Thyroid gland (tissue), 4 donors: Measurements from ENCODE around the gene KIF25. TPM values are rescaled to one million over a fixed set of nuclear protein-coding genes. Genes with fewer than 3 reads are reported as not detected.

Experiments used
- DNase-seq, 2 donors: peaks; one replicate each; pipeline ENCODE4 v3.0.0-alpha.2; 2019
- H3K27ac ChIP-seq, 3 donors: fragments of 200-600 bp; sonication (generic); 1 replicate in 2 of 3; 2 replicates in 1 of 3; pipeline ENCODE4 v1.5.1; 2016 to 2019; ENCODE audit warnings: mild to moderate bottlenecking in 1 of 3, moderate library complexity in 1 of 3
- H3K27me3 ChIP-seq: fragments of 200-600 bp; sonication (generic); one replicate; pipeline ENCODE4 v1.5.1; 2019
- H3K36me3 ChIP-seq, 2 donors: fragments of 200-600 bp; sonication (generic); one replicate each; pipeline ENCODE4 v1.5.1; 2016 to 2019
- H3K4me1 ChIP-seq, 2 donors: fragments of 200-600 bp; sonication (generic); one replicate each; pipeline ENCODE4 v1.5.1; 2017 to 2019
- H3K4me3 ChIP-seq, 3 donors: fragments of 200-600 bp; sonication (generic); replicated peaks in 1 of 3; 1 replicate in 2 of 3; 2 replicates in 1 of 3; pipeline ENCODE4 v1.5.1; 2016; ENCODE audit warnings: mild to moderate bottlenecking in 1 of 3
- H3K9me3 ChIP-seq: fragments of 200-600 bp; sonication (generic); one replicate; pipeline ENCODE4 v1.5.1; 2017
- POLR2A ChIP-seq, 2 donors: fragments of 450-650 bp; IDR thresholded peaks; one replicate each; pipeline ENCODE4 v1.6.1; 2017; ENCODE audit warnings: antibody characterized with exemption in 2 of 2, mild to moderate bottlenecking in 2 of 2, moderate library complexity in 1 of 2
- WGBS, 2 donors: methylation state at CpG; one replicate each; pipeline ENCODE4 v1.1.5; 2017; 5-methylcytosine and 5-hydroxymethylcytosine counted together
- intact Hi-C: fragments of 100-400 bp; cut with DNase I; formaldehyde crosslinking; loops from one replicate; pipeline ENCODE4 v1.15.1; 2023
- total RNA-seq, 4 donors: library from RNA; depleted of rRNA; stranded (reverse); fragments of >200 nt; gene quantifications; one replicate each; pipeline ENCODE4 v1.2.3, GENCODE V29; 2016
- TF ChIP-seq, protein P1 (sequence below), 6 experiments: fragments of 200-600 bp in 3 of 6; fragments of 450-650 bp in 3 of 6; sonication (generic) in 3 of 6; IDR thresholded peaks; one replicate each; pipeline ENCODE4 v1.5.1; 2016 to 2019; ENCODE audit warnings: antibody characterized with exemption in 6 of 6, mild to moderate bottlenecking in 2 of 6, inconsistent platforms in 1 of 6, moderate library complexity in 1 of 6

The KIF25 gene
- total RNA-seq, 4 donors from 2014 or later, result not detected

DNA sequence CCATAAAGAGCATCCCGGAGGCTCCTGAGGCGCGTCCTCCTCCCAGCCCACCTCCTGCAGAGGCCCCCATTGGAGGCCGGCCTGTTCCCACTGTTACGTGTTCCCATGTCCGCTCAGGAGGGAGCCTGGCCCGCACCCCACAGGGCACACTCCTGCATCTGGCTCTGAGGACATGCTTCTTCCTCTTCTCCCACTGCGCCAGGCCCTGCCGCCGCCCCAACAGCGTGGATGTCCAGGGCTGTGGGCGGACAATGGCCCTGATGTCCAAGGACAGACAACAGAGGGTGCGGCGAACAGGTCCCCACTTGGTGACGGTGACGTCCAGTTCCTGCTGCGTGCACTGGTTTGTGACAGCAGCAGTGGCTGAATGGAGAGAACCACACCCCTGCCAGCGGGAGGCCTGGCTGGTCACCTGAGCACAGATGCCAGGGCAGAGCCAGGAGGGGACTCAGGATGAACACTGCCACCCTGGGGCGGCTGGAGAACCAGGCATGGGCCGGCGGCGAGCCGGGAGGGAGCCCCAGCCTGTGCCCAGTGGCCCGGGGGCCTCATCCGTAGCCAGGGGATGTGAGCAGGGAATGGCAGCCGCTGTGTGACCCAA, 54.9 kb downstream of the KIF25 start:
- peaks cover 0 to 12% of the 10 kb centered on the region in 2 donors for H3K4me1 ChIP-seq
- no peaks in the 10 kb centered on the region for H3K36me3 ChIP-seq
- H3K9me3 ChIP-seq, result no peaks in the 10 kb centered on the region
- H3K27ac ChIP-seq, result no peak overlapping the region
- 95 to 96% methylated on average over 17 to 21 of the region's 26 CpGs for WGBS, 2 donors
- no peak overlapping the region for H3K4me3 ChIP-seq
- intact Hi-C loops, result no loop called here
- no peak for TF ChIP-seq POLR2A (IDR thresholded peaks at IDR 0.05)
- TF ChIP-seq, protein P1, sequence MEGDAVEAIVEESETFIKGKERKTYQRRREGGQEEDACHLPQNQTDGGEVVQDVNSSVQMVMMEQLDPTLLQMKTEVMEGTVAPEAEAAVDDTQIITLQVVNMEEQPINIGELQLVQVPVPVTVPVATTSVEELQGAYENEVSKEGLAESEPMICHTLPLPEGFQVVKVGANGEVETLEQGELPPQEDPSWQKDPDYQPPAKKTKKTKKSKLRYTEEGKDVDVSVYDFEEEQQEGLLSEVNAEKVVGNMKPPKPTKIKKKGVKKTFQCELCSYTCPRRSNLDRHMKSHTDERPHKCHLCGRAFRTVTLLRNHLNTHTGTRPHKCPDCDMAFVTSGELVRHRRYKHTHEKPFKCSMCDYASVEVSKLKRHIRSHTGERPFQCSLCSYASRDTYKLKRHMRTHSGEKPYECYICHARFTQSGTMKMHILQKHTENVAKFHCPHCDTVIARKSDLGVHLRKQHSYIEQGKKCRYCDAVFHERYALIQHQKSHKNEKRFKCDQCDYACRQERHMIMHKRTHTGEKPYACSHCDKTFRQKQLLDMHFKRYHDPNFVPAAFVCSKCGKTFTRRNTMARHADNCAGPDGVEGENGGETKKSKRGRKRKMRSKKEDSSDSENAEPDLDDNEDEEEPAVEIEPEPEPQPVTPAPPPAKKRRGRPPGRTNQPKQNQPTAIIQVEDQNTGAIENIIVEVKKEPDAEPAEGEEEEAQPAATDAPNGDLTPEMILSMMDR (IDR thresholded peaks at IDR 0.05), result no peak
- DNase-seq, result no peak
- H3K27me3 ChIP-seq, result no peaks in the 10 kb centered on the region

DNA sequence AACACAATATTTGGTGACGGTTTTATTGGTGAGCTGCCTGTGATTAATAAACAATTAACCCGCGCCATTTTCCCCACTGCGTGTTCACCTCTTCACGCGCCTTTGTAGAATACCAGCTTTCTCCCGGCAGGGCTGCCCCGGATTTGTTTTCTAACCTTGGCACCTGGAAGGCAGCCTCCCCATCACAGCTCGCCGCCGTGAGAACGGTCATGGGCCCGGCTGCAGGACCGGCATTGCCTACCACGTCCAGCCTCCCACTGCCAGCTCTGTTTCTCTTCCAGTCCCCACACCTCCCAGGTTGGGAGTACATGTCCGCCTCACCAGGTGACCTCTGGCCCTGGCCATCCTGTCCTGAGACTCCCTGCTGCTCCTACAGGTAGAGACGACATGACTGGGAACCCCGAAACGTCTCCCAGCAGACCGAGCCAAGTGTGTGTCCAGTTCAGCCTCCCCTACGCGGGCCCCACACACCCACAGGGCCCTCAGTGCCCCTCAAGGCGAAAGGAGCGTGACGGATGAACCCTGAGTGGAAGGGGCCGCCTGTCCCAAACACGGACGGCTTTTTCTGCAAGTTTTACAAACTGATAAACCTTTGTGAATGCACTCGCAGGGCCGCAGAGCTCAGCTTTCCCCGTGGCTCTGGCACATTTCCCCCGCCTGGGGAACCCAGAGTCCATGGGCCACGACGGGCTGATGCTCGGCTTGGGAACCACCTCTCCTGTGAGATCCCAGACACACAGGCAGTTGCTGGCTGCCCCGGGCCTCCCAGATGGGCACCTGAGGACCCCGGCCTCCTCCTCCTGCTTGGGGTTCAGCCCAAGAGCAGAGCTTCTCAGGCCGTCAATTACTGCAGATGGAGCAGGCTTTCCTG, 55.9 kb downstream of the KIF25 start:
- Histone ChIP-seq H3K4me3 (no peak overlapping the region), H3K36me3 (no peaks in the 10 kb centered on the region), H3K27me3 (no peaks in the 10 kb centered on the region), H3K27ac (no peak overlapping the region), H3K9me3 (no peaks in the 10 kb centered on the region), H3K4me1 (peaks cover 0 to 12% of the 10 kb centered on the region in 2 donors)
- intact Hi-C loops, result no loop called here
- WGBS, 2 donors, result 72 to 79% methylated on average over 24 to 36 of the region's 38 CpGs
- no peak for TF ChIP-seq POLR2A (IDR thresholded peaks at IDR 0.05)
- TF ChIP-seq, protein P1 (IDR thresholded peaks at IDR 0.05), result no peak
- DNase-seq, result no peak

GRCh38 chr6:168053957-168054471, 56.5 kb downstream of the KIF25 start:
- H3K27ac ChIP-seq, result no peak overlapping the region
- no peak overlapping the region for H3K4me3 ChIP-seq
- intact Hi-C loops, result no loop called here
- H3K36me3 ChIP-seq, result no peaks in the 10 kb centered on the region
- no peaks in the 10 kb centered on the region for H3K27me3 ChIP-seq
- TF ChIP-seq, protein P1 (IDR thresholded peaks at IDR 0.05), result no peak
- TF ChIP-seq POLR2A (IDR thresholded peaks at IDR 0.05), result no peak
- DNase-seq, result no peak
- no peaks in the 10 kb centered on the region for H3K9me3 ChIP-seq
- H3K4me1 ChIP-seq, result peaks cover 0 to 12% of the 10 kb centered on the region in 2 donors
- WGBS, 2 donors, result 91 to 98% methylated on average over 13 of the region's 14 CpGs

DNA sequence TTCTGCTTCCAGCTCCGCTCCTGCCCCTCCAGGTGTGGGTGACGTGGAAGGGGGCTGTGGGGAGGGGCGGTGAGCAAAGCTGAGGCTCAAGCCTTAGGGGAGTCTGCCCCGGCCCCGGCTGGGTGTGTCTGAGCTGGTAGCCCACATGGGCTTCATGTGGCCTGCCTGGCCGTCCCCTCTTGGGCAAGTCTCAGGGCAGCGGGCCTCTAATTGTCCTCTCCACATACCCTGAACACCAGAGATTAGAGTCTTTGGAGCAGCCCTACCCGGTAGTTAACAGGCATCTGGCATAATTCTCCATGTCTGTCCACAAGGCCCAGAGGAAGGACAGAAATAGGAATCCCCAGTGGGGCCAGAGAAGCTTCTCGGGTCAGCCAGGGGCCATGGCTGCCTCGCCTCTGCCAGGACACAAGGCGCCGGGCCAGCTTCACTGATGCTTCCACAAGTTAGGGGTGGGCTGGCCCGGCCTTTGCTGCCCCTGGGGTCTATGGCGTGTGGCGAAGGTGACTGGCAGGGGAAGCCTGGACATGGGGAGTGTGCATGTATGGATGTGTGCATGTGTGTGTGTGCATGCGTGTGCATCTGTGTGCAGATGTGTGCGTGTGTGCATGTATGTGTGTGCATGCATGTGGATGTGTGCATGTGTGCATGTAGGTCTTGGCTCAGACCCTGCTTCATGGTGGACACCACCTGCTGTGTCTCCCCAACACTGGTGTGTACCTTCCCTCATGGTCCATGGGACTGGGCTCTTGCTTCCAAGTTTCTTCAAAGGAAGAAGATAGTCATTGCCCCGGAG, 57.5 kb downstream of the KIF25 start:
- intact Hi-C loops, result no loop called here
- no peak for TF ChIP-seq POLR2A (IDR thresholded peaks at IDR 0.05)
- TF ChIP-seq, protein P1 (IDR thresholded peaks at IDR 0.05), result no peak

More for the DNA sequence above, 57.5 kb downstream of the KIF25 start:
- no peak for DNase-seq
- H3K27ac ChIP-seq, result no peak overlapping the region
- H3K27me3 ChIP-seq, result no peaks in the 10 kb centered on the region
- H3K9me3 ChIP-seq, result no peaks in the 10 kb centered on the region
- H3K4me3 ChIP-seq, result no peak overlapping the region
- H3K36me3 ChIP-seq, result no peaks in the 10 kb centered on the region
- H3K4me1 ChIP-seq, result peaks cover 0 to 12% of the 10 kb centered on the region in 2 donors
- WGBS, 2 donors, result 62 to 84% methylated on average over 13 to 15 of the region's 18 CpGs
